Stimulated activated CD8-positive, alpha-beta memory T cell treated with anti-CD3 and anti-CD28 coated beads, Interleukin-4, amount 100 ng/mL, for 48 hours (primary cell): Measurements from ENCODE around the gene NCK1.
"Not testable (repeated sequence)": the region's sequence is repeated elsewhere in the genome, so short reads cannot be mapped to it uniquely, and the experiment has no call there.

Experiments used
- DNase-seq: peaks from one replicate; pipeline ENCODE4 v3.0.0-alpha.2; 2020

Gene NCK1

GRCh38 chr3:136862617-136863322 lies 762 bp downstream of the NCK1 start:
- DNase-seq, result peak; percentile 67

- no peak for DNase-seq
Measured at GRCh38 chr3:136869282-136869681, 7.3 kb downstream of the NCK1 start.

GRCh38 chr3:136872258-136872657 lies 10.2 kb downstream of the NCK1 start:
- DNase-seq, result not testable (repeated sequence)

DNA sequence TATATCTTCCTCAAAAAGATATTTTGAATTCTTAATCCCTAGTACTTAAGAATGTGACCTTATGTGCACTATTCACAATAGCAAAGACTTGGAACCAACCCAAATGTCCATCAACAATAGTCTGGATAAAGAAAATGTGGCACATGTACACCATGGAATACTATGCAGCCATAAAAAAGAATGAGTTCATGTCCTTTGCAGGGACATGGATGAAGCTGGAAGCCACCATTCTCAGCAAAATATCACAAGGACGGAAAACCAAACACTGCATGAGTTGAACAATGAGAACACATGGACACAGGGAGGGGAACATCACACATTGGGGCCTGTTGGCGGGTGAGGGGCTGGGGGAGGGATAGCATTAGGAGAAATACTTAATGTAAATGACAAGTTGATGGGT lies 17.5 kb downstream of the NCK1 start:
- DNase-seq, result not testable (repeated sequence)

DNA sequence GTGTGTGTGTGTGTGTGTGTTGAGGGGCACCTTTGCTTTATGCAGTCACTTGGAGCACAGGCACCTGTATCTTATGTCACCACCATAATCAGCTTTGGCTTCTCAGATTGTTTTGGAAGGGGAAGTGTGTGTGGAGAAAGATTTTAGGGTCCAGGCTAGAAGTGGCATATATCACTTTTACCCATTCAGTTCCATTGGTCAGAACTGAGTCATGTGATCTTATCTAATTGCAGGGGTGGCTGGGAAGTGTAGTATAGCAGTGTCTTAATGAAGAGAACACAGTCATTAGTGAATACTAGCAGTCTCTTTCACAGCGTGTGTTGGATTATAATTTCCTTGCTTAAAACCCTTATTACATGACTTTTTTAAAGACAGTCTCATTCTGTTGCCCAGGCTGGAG lies 20.6 kb downstream of the NCK1 start:
- no peak for DNase-seq

DNA sequence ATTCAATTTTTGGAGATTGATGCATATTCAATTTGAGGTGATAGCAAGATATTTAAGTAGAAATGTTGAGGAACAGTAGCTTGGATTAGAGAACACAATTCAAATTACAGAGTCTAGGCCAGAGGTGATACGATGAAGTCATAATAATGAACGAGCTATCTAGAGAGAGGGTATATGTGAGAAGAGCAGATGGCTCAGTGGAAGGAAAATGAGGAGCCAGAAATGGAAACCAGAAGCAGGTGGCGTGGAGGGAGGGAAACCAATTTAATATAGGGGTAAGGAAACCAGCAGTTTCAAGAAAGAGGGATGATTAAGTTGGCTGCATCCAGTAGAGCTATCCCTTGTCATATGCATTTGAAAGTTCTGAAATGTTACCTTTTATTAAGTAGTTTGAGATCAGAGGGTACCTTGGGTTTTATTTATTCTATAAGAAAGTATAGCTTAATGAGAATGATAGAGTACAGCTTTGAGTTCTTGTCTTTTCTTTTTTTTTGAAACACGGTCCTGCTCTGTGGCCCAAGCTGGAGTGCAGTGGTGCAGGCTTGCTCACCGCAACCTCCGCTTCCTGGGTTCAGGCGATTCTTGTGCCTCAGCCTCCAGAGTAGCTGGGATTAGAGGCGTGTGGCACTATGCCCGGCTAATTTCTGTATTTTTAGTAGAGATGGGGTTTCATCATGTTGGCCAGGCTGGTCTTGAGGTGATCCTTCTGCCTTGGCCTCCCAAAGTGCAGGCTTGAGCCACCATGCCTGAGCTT lies 22.1 kb downstream of the NCK1 start:
- DNase-seq, result no peak

GRCh38 chr3:136885357-136886213 lies 23.6 kb downstream of the NCK1 start:
- DNase-seq, result no peak

- DNase-seq, result no peak
Measured at GRCh38 chr3:136889947-136890346, 27.9 kb downstream of the NCK1 start.

- DNase-seq, result no peak
Measured at GRCh38 chr3:136891934-136892855, 30.2 kb downstream of the NCK1 start.

DNA sequence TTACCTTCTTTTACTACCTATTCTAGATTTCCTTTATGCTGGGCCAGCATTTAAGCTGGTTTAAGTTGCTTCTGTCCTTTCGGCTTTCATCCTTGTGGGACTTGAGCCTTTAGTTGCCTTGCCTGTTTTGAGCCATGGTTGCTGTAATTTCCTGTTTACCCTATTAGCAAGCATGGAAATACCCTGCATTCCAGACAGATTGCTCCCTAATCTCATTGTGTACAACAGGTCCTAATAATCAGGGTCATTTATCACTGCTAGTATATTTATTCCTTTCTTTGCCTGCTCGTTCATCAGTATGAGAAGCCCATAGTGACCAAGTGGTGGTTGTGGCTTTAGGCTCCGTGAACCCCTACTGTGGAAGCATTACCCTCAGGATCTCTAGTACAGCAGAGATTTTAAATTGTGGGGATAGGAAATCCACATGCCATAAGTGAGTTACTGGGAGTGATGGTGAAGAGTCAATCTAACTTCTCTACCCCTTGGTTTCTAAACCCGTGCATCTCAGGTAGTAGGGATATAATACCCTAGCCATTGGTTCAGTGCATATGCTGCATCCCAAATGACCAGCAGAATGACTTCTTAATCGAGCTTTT lies 31.9 kb downstream of the NCK1 start:
- no peak for DNase-seq

DNA sequence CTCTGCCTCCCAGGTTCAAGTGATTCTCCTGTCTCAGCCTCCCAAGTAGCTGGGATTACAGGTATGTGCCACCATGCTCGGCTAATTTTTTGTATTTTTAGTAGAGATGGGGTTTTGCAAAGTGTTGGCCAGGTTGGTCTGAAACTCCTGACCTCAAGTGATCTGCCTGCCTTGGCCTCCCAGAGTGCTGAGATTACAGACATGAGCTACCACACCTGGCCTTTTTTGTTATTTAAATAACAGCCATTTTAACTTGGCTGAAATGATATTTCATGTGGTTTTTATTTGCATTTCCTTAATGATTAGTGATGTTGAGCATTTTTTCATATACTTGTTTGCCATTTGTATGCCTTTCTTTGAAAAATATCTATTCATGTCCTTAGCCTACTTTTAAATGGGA lies 35.2 kb downstream of the NCK1 start:
- not testable (repeated sequence) for DNase-seq

- DNase-seq, result no peak
Measured at GRCh38 chr3:136898549-136898948, 36.5 kb downstream of the NCK1 start.

- DNase-seq, result no peak
Measured at GRCh38 chr3:136898954-136899353, 36.9 kb downstream of the NCK1 start.

DNA sequence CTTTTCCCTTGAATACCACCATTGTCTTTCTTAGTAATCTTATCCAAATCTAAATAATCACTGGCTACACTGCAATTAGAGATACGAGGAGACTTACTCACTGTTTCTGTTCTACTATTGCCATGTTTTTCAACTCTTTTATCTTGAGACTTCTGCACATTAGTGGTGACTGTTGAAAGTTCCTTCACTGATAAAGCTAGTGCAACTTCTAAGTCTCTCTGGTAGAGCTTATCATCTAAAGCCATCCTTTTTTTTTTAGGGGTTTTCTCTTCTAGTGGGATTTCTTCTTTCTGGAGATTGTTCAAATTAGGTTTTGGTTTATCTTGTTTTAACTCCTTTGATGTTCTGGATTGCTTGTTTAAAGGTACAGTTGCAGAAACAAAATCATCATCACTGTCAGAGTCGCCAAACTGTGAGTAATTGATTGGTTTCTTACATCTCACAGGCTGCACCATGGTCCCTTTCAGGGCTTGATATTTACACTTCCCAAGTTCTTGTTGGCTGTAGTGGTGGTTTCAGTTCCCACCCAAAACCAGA lies 37.7 kb downstream of the NCK1 start:
- no peak for DNase-seq

DNA sequence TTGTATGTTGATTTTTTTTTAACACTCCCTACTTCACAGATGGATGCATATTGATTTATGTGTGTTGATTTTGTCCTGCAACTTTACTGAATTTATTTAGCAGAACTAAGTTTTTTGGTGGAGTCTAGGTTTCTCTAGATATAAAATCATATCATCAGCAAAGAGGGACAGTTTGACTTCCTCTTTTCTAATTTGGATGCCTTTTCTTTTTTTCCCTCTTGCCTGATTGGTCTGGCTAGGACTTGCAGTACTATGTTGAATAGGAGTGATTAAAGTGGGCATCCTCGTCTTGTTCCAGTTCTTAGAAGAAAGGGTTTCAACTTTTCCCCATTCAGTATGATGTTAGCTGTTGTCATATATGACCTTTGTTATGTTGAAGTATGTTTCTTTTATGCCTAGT lies 38.7 kb downstream of the NCK1 start:
- not testable (repeated sequence) for DNase-seq

GRCh38 chr3:136901391-136901790 lies 39.4 kb downstream of the NCK1 start:
- no peak for DNase-seq

DNA sequence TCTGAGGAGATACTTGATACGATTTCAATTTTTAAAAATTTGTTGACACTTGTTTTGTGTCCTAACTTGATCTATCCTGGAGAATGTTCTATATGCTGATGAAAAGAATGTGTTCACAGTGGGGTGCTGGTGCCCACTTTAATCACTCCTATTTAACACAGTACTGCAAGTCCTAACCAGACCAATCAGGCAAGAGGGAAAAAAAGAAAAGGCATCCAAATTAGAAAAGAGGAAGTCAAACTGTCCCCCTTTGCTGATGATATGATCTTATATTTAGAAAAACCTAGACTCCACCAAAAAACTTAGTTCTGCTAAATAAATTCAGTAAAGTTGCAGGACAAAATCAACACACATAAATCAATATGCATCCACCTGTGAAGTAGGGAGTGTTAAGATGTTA lies 40.5 kb downstream of the NCK1 start:
- not testable (repeated sequence) for DNase-seq

GRCh38 chr3:136903899-136904298 lies 41.9 kb downstream of the NCK1 start:
- DNase-seq, result no peak

GRCh38 chr3:136904746-136905145 lies 42.7 kb downstream of the NCK1 start:
- DNase-seq, result no peak

- no peak for DNase-seq
Measured at GRCh38 chr3:136905549-136905948, 43.5 kb downstream of the NCK1 start.

DNA sequence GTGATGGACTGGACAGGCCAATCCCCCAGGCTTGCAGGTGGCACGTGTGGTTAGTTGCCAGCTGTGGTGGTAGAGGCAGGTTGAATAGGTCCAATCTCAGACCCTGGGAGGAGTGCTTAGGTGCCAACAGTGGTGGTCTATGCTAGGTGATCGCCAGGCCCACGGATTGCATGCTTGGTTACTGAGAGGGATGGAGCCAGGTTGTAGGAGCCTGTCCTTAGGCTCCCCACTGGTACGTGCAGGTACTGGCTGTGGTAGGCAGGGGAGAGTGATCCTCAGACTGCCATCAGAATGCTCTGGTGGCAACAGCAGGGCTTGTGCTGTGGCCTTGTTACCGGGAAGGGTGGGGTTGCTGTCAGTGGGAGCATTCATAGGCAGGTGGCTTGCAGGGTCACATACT lies 44.7 kb downstream of the NCK1 start:
- no peak for DNase-seq

- DNase-seq, result no peak
Measured at GRCh38 chr3:136908297-136908696, 46.3 kb downstream of the NCK1 start.
